CD4-positive, alpha-beta T cell treated with Interleukin-15 for 1 hour (primary cell): ENCODE measurements around the gene SNAI1.
A peak's percentile ranks its signal among the peaks of the same experiment; 100 is the strongest.
"Not testable (repeated sequence)": the region's sequence is repeated elsewhere in the genome, so short reads cannot be mapped to it uniquely, and the experiment has no call there.

Source experiments
- DNase-seq: peaks from one replicate; pipeline ENCODE4 v3.0.0-alpha.2; 2020

Gene SNAI1

DNA sequence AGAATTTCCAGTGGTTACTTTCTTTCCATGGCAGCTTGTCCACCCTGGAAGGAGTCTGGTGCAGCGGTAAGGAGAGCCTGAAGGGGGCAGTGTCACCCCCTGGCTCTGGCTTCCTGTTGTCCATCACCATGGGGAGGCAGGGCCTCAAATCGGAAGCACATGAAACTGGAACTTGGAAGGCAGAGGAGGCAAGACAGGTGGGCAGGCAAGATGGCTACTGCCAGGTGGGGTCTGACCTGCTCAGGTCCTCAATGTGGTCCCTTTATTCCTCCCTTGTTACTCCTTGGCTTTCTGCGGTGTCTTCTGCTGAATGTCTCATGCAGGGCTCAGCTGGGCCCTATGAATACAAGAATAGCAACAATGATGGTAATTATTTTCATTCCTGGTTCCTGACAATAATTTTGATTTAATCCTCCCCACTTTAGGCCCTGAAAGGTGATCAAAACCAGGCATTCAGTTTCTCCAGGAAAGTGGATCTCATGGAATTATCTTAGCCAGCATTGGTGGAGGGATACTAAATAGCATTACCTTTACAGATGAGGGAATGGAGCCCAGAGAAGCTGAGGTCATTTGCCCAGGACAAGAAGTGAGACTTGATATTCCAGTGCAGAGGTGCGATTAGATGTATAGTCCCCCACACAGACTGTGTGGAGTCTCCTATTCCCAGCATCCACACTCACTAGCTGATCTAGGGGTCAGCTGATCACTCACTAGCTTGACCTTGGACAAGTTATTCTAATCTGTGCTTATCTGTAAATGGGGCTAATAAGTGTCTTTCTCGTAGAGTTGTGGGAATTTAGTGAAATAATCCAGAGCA lies 17.6 kb upstream of the SNAI1 start:
- DNase-seq: no peak

GRCh38 chr20:49965781-49966305 lies 16.9 kb upstream of the SNAI1 start:
- no peak for DNase-seq

DNA sequence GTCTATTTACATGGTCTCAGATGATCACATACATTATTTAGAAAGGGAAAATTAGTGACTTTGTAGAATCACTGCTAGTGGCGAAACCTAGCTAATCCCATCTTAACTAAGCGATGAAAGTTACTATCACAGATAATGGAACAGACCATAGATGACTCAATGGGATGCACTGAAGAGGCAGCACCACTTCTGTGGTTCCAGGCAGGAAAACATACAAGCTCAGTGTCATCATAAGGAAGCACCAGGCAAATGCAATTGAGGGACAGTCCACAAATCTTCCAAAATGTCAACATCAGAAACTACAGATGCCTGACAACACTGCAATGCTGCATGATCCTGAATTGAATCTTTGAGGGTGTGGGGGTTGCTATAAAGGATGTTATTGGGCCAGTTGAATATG lies 15.9 kb upstream of the SNAI1 start:
- DNase-seq: no peak

- DNase-seq: no peak
Observed at GRCh38 chr20:49969234-49969633, 13.5 kb upstream of the SNAI1 start.

- no peak for DNase-seq
Observed at GRCh38 chr20:49969946-49970345, 12.8 kb upstream of the SNAI1 start.

DNA sequence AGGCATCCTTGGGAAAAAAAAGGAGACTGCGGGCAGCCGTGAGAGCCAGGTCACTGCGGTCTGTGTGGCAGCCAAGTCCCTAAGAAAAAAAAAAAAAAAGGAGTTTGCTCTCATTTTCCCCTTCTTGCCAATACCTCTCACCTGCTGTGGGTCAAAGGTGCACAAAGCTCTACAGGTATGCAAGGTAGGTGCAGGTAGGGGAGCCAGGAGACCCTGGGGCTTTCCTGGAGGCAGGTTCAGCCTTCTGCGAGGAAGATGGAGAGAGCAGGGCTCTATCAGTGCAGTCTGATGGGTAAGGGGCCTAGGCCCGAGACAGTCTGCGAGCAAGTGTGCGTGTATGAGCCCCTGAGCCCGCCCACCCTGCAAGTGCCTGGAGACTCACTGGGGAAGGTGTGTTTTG lies 12.3 kb upstream of the SNAI1 start:
- DNase-seq: no peak

- no peak for DNase-seq
Observed at GRCh38 chr20:49973981-49974380, 8.8 kb upstream of the SNAI1 start.

- DNase-seq: no peak
Observed at GRCh38 chr20:49976542-49976941, 6.2 kb upstream of the SNAI1 start.

- not testable (repeated sequence) for DNase-seq
Observed at GRCh38 chr20:49977740-49978139, 5.0 kb upstream of the SNAI1 start.

DNA sequence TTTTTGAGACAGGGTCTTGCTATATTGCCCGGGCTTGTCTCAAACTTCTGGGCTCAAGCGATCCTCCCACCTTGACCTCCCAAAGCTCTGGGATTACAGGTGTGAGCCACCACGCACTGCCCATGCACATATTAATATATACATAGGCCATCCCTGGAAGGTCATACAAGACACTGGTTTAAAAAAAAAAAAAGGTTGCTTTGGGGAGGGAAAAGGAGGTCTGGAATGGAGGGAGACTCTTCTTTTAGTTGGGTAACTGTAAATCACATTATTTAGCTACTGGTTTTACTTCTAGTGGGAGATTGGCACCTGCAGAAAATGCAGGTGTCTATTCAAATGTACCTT lies 4.1 kb upstream of the SNAI1 start:
- DNase-seq: no peak

DNA sequence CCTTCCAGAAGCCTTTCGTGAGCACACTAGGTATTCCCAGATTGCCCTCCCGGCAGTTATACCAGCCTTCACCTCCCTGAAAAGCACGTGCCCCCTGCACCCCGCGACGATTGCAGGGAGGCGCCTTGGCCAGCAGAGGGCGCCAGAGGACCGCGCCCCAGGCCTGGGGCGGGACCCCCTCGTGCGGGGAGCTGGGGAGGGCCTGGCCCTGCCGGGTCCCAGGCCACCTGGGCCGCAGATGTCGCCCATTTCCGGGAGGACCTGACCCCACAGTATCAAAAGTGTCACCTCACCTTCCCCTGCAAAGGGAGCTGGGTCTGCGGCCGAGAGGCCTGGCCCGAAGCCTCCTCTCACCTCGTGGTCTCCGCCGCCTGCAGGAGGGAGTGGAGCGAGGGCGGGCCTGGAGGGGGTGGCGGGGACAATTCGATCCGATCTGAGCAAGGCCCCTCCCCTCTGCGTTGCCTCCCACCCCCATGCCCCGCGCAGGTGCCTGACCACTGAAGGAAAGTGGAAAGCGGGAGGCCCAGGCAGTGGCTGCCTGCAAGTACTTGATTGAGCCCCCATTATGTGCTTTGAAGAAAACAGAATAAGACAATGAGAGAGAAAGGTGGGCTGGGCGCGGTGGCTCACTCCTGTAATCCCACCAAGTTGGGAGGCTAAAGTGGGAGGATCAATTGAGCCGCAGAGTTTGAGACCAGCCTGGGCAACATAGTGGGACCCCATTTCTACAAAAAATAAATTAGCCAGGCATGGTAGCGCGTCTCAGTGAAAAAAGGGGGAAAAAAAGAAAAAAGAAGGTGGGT lies 3.5 kb upstream of the SNAI1 start:
- DNase-seq: peak; percentile 63

GRCh38 chr20:49980140-49981008 lies 2.4 kb upstream of the SNAI1 start:
- DNase-seq: no peak

DNA sequence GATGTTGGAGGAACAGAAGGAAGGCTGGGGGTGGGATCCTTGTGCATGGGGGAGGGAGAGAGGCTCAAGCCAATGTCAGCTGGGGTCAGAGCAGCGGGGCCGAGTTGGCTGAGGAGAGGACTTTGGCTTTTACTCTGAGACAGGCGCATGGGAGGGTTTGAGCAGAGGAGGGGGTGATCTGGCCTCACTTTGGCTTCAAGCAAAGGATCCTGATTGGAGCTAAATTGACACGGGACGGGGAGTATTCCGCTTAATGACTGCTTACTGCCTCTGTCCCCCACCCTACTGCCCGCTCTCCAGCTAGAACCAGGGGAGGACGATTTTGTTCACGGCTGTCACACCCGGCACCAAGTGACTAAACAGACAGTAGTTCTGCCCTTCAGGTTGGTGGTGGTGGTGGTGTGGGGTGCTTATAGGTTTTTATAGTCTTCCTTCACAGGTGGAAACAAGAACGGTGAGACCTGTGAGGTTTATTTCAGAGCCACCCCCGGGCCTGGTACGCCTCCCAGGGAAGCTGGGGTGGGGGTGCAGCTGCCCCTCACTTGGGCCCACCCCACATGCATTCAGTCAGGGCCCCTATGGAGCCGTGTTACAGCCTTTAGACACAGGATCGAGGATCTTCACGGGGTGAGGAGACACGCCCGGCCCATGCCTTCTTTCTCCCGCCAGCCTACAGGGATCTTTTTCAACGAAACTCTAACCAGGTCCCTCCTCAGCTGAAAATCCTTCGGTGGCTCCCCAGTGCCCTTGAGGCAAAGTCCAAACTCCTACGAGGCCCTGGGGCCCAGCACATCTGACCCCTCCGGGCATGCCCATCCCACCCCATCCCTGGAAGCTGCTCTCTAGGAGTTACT lies 1.3 kb upstream of the SNAI1 start:
- no peak for DNase-seq

GRCh38 chr20:49982072-49982345 lies 771 bp upstream of the SNAI1 start:
- DNase-seq: no peak

GRCh38 chr20:49983123-49983847 lies 505 bp downstream of the SNAI1 start:
- DNase-seq: no peak

DNA sequence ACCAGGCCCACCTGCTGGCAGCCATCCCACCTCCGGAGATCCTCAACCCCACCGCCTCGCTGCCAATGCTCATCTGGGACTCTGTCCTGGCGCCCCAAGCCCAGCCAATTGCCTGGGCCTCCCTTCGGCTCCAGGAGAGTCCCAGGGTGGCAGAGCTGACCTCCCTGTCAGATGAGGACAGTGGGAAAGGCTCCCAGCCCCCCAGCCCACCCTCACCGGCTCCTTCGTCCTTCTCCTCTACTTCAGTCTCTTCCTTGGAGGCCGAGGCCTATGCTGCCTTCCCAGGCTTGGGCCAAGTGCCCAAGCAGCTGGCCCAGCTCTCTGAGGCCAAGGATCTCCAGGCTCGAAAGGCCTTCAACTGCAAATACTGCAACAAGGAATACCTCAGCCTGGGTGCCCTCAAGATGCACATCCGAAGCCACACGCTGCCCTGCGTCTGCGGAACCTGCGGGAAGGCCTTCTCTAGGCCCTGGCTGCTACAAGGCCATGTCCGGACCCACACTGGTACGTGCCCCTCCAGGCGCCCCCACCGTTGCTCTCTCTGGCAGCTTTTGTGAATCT lies 1.1 kb downstream of the SNAI1 start:
- no peak for DNase-seq

GRCh38 chr20:49984426-49985153 lies 1.8 kb downstream of the SNAI1 start:
- no peak for DNase-seq

DNA sequence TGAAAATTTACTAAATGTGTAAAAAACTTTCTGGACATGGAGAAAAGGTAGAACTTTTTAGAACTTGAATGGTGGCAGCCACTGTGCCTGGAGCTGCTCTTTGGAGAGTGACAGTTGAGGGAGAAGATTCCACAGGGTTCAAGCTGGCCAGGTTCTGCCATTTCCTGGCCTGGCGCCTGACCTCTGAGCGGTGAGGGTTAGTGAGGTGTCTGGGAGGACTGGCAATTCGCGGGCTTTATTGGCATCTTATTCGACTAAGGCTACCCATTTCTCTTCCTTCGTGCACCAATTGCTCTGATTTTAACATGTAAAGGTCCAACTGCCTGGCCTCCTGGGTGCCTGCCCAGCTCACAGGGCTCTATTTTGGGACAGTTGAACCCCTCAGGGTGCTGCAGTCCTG lies 2.4 kb downstream of the SNAI1 start:
- DNase-seq: no peak

- DNase-seq: no peak
Observed at GRCh38 chr20:49985617-49986016, 2.8 kb downstream of the SNAI1 start.

- DNase-seq: no peak
Observed at GRCh38 chr20:49986049-49986448, 3.3 kb downstream of the SNAI1 start.
